ENCODE data around the gene CD24.
"Not testable (repeated sequence)": the region's sequence is repeated elsewhere in the genome, so short reads cannot be mapped to it uniquely, and the experiment has no call there.

The CD24 gene

DNA sequence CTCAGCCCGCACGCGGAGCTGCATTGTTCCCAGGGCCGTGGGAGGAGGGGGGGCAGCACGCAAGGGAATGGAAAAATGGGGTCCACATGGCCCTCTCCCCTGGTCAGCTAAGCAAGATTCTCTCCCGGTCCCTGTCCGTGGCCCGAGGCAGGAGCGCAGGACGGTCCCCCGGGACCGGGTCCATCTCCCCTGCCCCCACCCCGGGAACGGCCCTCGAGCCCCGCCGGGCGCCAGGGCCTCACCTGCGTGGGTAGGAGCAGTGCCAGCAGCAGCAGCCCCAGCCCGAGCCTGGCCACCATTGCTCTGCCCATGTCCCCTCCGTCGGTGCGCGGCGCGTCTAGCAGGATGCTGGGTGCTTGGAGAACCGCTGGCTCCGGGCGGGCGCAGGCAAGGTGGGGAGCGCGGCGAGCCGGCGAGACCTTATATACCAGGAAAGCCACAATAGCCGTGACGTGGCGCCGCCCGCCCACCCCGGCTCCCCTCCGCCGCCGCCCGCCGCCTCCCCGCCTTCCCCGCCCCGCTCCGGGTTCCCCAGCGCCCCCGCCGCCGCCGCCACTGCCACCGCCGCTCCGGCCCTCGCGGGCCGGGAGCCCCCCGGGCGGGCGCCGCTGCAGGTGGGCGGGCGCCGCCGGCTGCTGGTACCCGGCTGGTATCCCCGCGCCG, at the start of gene CD24:
CD24 (minus strand) TSS at position 394 of the 663 bp plus-strand sequence; CDS start at position 311, 83 bp downstream.
- H3K27me3 ChIP-seq (ENCODE audit: control insufficient read depth in 1 of 2, insufficient read depth in 2 of 2, low read length in 2 of 2), result peaks cover 13 to 21% of the 10 kb centered on the region in 2 donors
- peak within 1 kb of the TSS; percentile 75 for H3K27ac ChIP-seq (ENCODE audit: low read depth, low read length)
- H3K36me3 ChIP-seq (ENCODE audit: control insufficient read depth in 1 of 2, insufficient read depth in 2 of 2, low read length in 2 of 2), result no peaks in the 10 kb centered on the region
- peak within 1 kb of the TSS; percentile 70 to 84 for H3K4me3 ChIP-seq (ENCODE audit: low read depth in 1 of 2, low read length in 2 of 2)
- H3K9me3 ChIP-seq (ENCODE audit: control insufficient read depth in 1 of 2, low read length in 2 of 2), result no peaks in the 10 kb centered on the region
- H3K4me1 ChIP-seq (ENCODE audit: control insufficient read depth in 1 of 2, insufficient read depth in 2 of 2, low read length in 2 of 2), result peaks cover 8 to 25% of the 10 kb centered on the region in 2 donors
- H3K9ac ChIP-seq (ENCODE audit: low read depth in 1 of 2, low read length in 2 of 2), result peak within 1 kb of the TSS; percentile 51 to 66

- Histone ChIP-seq H3K27me3 (ENCODE audit: control insufficient read depth in 1 of 2, insufficient read depth in 2 of 2, low read length in 2 of 2) (no peaks in the 10 kb centered on the region), H3K4me3 (ENCODE audit: low read depth in 1 of 2, low read length in 2 of 2) (no peak overlapping the region), H3K9me3 (ENCODE audit: control insufficient read depth in 1 of 2, low read length in 2 of 2) (no peaks in the 10 kb centered on the region), H3K4me1 (ENCODE audit: control insufficient read depth in 1 of 2, insufficient read depth in 2 of 2, low read length in 2 of 2) (no peaks in the 10 kb centered on the region), H3K27ac (ENCODE audit: low read depth, low read length) (no peak overlapping the region), H3K9ac (ENCODE audit: low read depth in 1 of 2, low read length in 2 of 2) (no peak overlapping the region), H3K36me3 (ENCODE audit: control insufficient read depth in 1 of 2, insufficient read depth in 2 of 2, low read length in 2 of 2) (no peaks in the 10 kb centered on the region)
Measured at GRCh38 chr6:107021446-107022185, 47.1 kb upstream of the CD24 start.

GRCh38 chr6:107020239-107020638, 45.7 kb upstream of the CD24 start:
- H3K4me3 ChIP-seq (ENCODE audit: low read depth in 1 of 2, low read length in 2 of 2), result no peak overlapping the region
- H3K9me3 ChIP-seq (ENCODE audit: control insufficient read depth in 1 of 2, low read length in 2 of 2), result no peaks in the 10 kb centered on the region
- H3K4me1 ChIP-seq (ENCODE audit: control insufficient read depth in 1 of 2, insufficient read depth in 2 of 2, low read length in 2 of 2), result no peaks in the 10 kb centered on the region
- no peaks in the 10 kb centered on the region for H3K36me3 ChIP-seq (ENCODE audit: control insufficient read depth in 1 of 2, insufficient read depth in 2 of 2, low read length in 2 of 2)
- H3K27me3 ChIP-seq (ENCODE audit: control insufficient read depth in 1 of 2, insufficient read depth in 2 of 2, low read length in 2 of 2), result no peaks in the 10 kb centered on the region
- no peak overlapping the region for H3K27ac ChIP-seq (ENCODE audit: low read depth, low read length)
- H3K9ac ChIP-seq (ENCODE audit: low read depth in 1 of 2, low read length in 2 of 2), result no peak overlapping the region

- not testable (repeated sequence) for H3K9ac ChIP-seq (ENCODE audit: low read depth in 1 of 2, low read length in 2 of 2); H3K27me3 ChIP-seq (ENCODE audit: control insufficient read depth in 1 of 2, insufficient read depth in 2 of 2, low read length in 2 of 2); H3K27ac ChIP-seq (ENCODE audit: low read depth, low read length); H3K36me3 ChIP-seq (ENCODE audit: control insufficient read depth in 1 of 2, insufficient read depth in 2 of 2, low read length in 2 of 2); H3K9me3 ChIP-seq (ENCODE audit: control insufficient read depth in 1 of 2, low read length in 2 of 2); H3K4me3 ChIP-seq (ENCODE audit: low read depth in 1 of 2, low read length in 2 of 2); H3K4me1 ChIP-seq (ENCODE audit: control insufficient read depth in 1 of 2, insufficient read depth in 2 of 2, low read length in 2 of 2)
Measured at GRCh38 chr6:107019628-107020027, 45.1 kb upstream of the CD24 start.

DNA sequence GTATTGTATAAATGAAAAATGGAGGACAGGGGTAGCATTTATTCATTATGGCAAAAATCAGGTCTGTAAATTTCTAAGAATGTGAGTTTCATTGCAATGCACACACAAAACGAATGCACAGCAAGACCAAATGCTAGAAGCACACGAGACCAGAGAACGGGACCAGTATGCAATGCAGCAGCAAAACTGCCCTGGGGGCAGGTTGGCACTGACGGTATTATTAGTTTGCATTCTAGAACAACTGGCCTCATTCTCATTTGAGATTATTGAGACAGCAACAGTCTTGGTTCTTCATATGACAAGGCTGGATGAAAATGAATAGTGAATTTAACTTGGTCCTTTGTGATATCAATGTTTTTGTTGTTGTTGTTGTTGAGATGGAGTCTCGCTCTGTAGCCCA, 44.5 kb upstream of the CD24 start:
- no peaks in the 10 kb centered on the region for H3K27me3 ChIP-seq (ENCODE audit: control insufficient read depth in 1 of 2, insufficient read depth in 2 of 2, low read length in 2 of 2)
- no peaks in the 10 kb centered on the region for H3K9me3 ChIP-seq (ENCODE audit: control insufficient read depth in 1 of 2, low read length in 2 of 2)
- H3K4me3 ChIP-seq (ENCODE audit: low read depth in 1 of 2, low read length in 2 of 2), result no peak overlapping the region
- no peaks in the 10 kb centered on the region for H3K36me3 ChIP-seq (ENCODE audit: control insufficient read depth in 1 of 2, insufficient read depth in 2 of 2, low read length in 2 of 2)
- no peaks in the 10 kb centered on the region for H3K4me1 ChIP-seq (ENCODE audit: control insufficient read depth in 1 of 2, insufficient read depth in 2 of 2, low read length in 2 of 2)
- H3K27ac ChIP-seq (ENCODE audit: low read depth, low read length), result no peak overlapping the region
- H3K9ac ChIP-seq (ENCODE audit: low read depth in 1 of 2, low read length in 2 of 2), result no peak overlapping the region

DNA sequence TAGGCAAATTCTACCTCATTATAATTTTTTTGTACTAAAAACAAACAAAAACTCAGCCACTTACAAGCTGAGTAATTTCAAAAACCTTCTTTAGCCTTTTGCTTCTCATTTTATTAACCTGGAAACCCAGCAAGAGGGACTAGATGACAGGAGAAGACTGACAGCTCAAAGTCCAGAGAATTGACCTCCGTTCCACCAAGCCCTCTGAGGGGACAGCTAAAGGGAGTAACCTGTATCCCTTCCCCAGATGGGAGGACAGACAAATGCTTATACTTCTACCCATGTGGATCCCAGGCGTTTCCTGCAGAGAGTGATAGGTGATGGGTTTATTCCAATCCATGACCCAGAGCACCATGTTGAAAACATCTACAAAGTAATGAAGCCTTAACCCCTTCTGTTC, 35.0 kb upstream of the CD24 start:
- Histone ChIP-seq H3K27me3 (ENCODE audit: control insufficient read depth in 1 of 2, insufficient read depth in 2 of 2, low read length in 2 of 2) (no peaks in the 10 kb centered on the region), H3K4me1 (ENCODE audit: control insufficient read depth in 1 of 2, insufficient read depth in 2 of 2, low read length in 2 of 2) (no peaks in the 10 kb centered on the region), H3K36me3 (ENCODE audit: control insufficient read depth in 1 of 2, insufficient read depth in 2 of 2, low read length in 2 of 2) (no peaks in the 10 kb centered on the region), H3K27ac (ENCODE audit: low read depth, low read length) (no peak overlapping the region), H3K9me3 (ENCODE audit: control insufficient read depth in 1 of 2, low read length in 2 of 2) (no peaks in the 10 kb centered on the region), H3K4me3 (ENCODE audit: low read depth in 1 of 2, low read length in 2 of 2) (no peak overlapping the region), H3K9ac (ENCODE audit: low read depth in 1 of 2, low read length in 2 of 2) (no peak overlapping the region)

DNA sequence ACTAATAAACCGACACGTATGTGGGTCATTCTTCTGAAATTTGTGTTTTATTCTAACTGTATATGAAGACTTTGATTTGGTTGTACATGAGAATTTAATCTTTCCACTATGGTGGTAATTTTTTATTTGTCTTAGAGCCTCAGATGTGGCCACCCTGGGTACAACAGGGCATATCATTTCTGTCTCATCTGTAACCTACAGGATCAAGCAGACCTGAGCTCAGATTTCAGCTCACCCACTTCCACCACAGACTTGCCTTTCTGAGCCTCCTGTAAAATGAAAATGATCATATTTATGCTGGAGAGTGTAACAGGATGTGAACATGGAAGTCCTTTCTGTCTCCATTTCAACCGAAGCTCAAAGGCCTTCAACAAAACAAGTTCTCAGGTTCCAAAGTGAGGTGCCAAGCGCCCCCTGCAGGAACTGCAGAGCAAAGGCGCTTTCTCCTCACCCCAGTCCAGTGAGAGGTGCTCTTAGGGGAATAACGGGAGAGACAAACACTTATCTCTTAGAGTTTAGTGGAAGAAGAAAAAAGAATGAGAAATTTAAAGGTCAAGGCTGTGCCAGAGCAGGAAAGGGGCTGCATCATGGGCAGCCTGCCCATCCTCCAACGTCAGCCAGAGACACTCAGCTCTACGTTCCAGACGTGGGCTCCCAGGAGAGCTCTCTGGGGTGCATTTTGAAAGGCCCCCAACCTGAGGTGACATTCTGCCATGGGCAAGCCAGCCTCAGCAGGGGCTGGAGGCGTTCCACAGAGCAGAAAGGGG, 23.0 kb upstream of the CD24 start:
- H3K4me3 ChIP-seq (ENCODE audit: low read depth in 1 of 2, low read length in 2 of 2), result no peak overlapping the region
- no peaks in the 10 kb centered on the region for H3K4me1 ChIP-seq (ENCODE audit: control insufficient read depth in 1 of 2, insufficient read depth in 2 of 2, low read length in 2 of 2)
- H3K9me3 ChIP-seq (ENCODE audit: control insufficient read depth in 1 of 2, low read length in 2 of 2), result no peaks in the 10 kb centered on the region
- H3K27me3 ChIP-seq (ENCODE audit: control insufficient read depth in 1 of 2, insufficient read depth in 2 of 2, low read length in 2 of 2), result no peaks in the 10 kb centered on the region
- no peak overlapping the region for H3K9ac ChIP-seq (ENCODE audit: low read depth in 1 of 2, low read length in 2 of 2)
- no peaks in the 10 kb centered on the region for H3K36me3 ChIP-seq (ENCODE audit: control insufficient read depth in 1 of 2, insufficient read depth in 2 of 2, low read length in 2 of 2)
- no peak overlapping the region for H3K27ac ChIP-seq (ENCODE audit: low read depth, low read length)

DNA sequence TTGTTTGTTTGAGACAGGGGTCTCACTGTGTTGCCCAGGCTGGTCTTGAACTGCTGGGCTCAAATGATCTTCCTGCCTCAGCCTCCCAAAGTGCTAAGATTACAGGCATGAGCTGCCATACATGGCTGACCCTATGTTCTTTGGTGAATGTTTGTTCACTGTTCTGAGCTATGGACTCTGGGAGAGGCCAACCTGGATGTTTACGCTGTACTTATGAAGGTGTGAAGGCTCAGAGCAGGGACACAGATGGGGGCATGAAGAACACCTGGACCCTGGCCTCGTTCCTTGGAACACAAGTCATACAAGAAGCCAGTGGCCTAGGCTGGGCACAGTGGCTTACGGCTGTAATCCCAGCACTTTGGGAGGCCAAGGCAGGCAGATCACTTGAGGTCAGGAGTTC, 21.1 kb upstream of the CD24 start:
- no peak overlapping the region for H3K9ac ChIP-seq (ENCODE audit: low read depth in 1 of 2, low read length in 2 of 2)
- H3K27me3 ChIP-seq (ENCODE audit: control insufficient read depth in 1 of 2, insufficient read depth in 2 of 2, low read length in 2 of 2), result no peaks in the 10 kb centered on the region
- no peaks in the 10 kb centered on the region for H3K9me3 ChIP-seq (ENCODE audit: control insufficient read depth in 1 of 2, low read length in 2 of 2)
- no peak overlapping the region for H3K4me3 ChIP-seq (ENCODE audit: low read depth in 1 of 2, low read length in 2 of 2)
- no peaks in the 10 kb centered on the region for H3K4me1 ChIP-seq (ENCODE audit: control insufficient read depth in 1 of 2, insufficient read depth in 2 of 2, low read length in 2 of 2)
- H3K36me3 ChIP-seq (ENCODE audit: control insufficient read depth in 1 of 2, insufficient read depth in 2 of 2, low read length in 2 of 2), result no peaks in the 10 kb centered on the region
- H3K27ac ChIP-seq (ENCODE audit: low read depth, low read length), result no peak overlapping the region

GRCh38 chr6:106989737-106990136, 15.2 kb upstream of the CD24 start:
- not testable (repeated sequence) for H3K4me1 ChIP-seq (ENCODE audit: control insufficient read depth in 1 of 2, insufficient read depth in 2 of 2, low read length in 2 of 2); H3K27ac ChIP-seq (ENCODE audit: low read depth, low read length); H3K27me3 ChIP-seq (ENCODE audit: control insufficient read depth in 1 of 2, insufficient read depth in 2 of 2, low read length in 2 of 2); H3K36me3 ChIP-seq (ENCODE audit: control insufficient read depth in 1 of 2, insufficient read depth in 2 of 2, low read length in 2 of 2); H3K9ac ChIP-seq (ENCODE audit: low read depth in 1 of 2, low read length in 2 of 2); H3K4me3 ChIP-seq (ENCODE audit: low read depth in 1 of 2, low read length in 2 of 2); H3K9me3 ChIP-seq (ENCODE audit: control insufficient read depth in 1 of 2, low read length in 2 of 2)

GRCh38 chr6:106988664-106989063, 14.1 kb upstream of the CD24 start:
- H3K27ac ChIP-seq (ENCODE audit: low read depth, low read length), result no peak overlapping the region
- H3K9me3 ChIP-seq (ENCODE audit: control insufficient read depth in 1 of 2, low read length in 2 of 2), result no peaks in the 10 kb centered on the region
- no peak overlapping the region for H3K4me3 ChIP-seq (ENCODE audit: low read depth in 1 of 2, low read length in 2 of 2)
- H3K4me1 ChIP-seq (ENCODE audit: control insufficient read depth in 1 of 2, insufficient read depth in 2 of 2, low read length in 2 of 2), result no peaks in the 10 kb centered on the region
- H3K36me3 ChIP-seq (ENCODE audit: control insufficient read depth in 1 of 2, insufficient read depth in 2 of 2, low read length in 2 of 2), result no peaks in the 10 kb centered on the region
- H3K27me3 ChIP-seq (ENCODE audit: control insufficient read depth in 1 of 2, insufficient read depth in 2 of 2, low read length in 2 of 2), result no peaks in the 10 kb centered on the region
- H3K9ac ChIP-seq (ENCODE audit: low read depth in 1 of 2, low read length in 2 of 2), result no peak overlapping the region
